Omental fat pad (tissue), 4 donors: ENCODE measurements around the gene VAPB. TPM values are rescaled to one million over a fixed set of nuclear protein-coding genes. Genes with fewer than 3 reads are reported as not detected.
"Not testable (repeated sequence)": the region's sequence is repeated elsewhere in the genome, so short reads cannot be mapped to it uniquely, and the experiment has no call there.

Experiments
- ATAC-seq: fragments of 150-250 bp; one replicate; pipeline ENCODE4 v1.9.1; 2016; ENCODE audit warnings: mild to moderate bottlenecking, moderate library complexity; ENCODE audit not compliant: low FRiP score
- DNase-seq: peaks from one replicate; pipeline ENCODE4 v3.0.0-alpha.2; 2019; ENCODE audit warnings: low spot score
- CTCF ChIP-seq, 3 donors: fragments of 450-650 bp; IDR thresholded peaks; one replicate each; pipeline ENCODE4 v1.5.1; 2016 to 2017; ENCODE audit warnings: antibody characterized with exemption in 3 of 3, mild to moderate bottlenecking in 3 of 3, moderate library complexity in 2 of 3
- total RNA-seq, 4 donors: library from RNA; depleted of rRNA; stranded (reverse); fragments of >200 nt; gene quantifications; one replicate each; pipeline ENCODE4 v1.1.0, GENCODE V29; 2016

Gene VAPB
- total RNA-seq, 4 donors from 2014 or later, result 21.4 to 26.8 (median 23.6) TPM

DNA sequence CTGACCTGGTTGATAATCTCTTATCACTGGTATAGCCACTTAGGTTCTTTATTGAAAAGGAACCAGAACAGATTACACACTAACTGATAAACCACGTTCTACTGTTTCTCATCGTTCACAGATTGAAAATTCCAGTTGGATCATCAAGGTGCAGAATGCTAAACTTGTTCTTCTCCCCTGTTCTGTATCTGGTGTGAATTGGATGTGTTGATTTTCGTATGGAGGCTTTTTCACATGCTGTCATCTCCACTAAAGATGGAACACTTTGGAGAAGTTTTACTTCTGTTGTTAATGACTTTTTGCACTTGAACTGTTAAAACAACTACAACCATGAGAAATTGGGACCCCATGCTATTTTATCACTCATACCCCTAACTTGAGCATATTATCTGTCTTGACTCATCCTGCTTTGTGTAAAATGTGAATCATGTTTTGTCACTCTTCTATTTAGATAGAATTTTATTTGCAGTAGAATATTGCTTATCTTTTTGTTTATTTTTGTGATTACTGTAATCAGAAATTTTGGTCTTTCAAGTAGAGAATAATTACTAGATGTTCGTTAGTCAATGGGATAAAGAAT is 17.5 kb downstream of the VAPB start:
- DNase-seq (no peak), ATAC-seq (no peak)
- no peak for TF ChIP-seq CTCF (IDR thresholded peaks at IDR 0.05)

DNA sequence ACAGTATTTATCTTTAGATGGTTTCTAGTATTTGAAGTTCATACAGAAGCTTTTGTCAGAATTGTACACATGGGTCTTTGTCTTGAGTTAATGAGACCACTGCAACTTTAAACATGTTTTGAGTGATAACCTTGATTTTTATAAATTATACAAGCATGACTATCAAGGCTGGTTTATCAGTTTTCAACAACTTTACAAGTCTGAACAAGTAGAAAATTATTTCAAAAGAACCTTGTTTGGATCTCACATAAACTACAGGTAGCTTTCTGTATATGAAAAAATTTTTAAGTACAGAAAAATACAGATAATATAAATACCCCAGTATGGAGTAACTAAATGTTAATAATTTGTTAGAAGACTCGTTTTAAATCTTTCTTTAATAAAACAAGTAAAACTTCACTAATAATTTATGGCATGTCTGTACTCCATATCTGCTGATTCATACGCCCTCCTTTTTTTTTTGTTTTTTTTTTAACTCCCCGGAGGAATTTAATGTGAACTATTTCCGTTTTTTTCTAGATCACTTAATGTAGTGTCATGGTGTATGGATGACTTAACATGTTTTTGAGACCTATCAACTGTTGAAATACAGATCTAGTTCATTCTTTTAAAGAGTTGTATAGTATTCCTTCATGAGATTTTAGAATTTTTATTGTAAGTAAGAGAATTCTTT is 18.3 kb downstream of the VAPB start:
- DNase-seq (no peak), ATAC-seq (peak; percentile 60)
- TF ChIP-seq CTCF (IDR thresholded peaks at IDR 0.05), result no peak

GRCh38 chr20:58407966-58408557 is 19.0 kb downstream of the VAPB start:
- DNase-seq (no peak), ATAC-seq (no peak)
- no peak for TF ChIP-seq CTCF (IDR thresholded peaks at IDR 0.05)

GRCh38 chr20:58408603-58409246 is 19.7 kb downstream of the VAPB start:
- no peak for ATAC-seq
- DNase-seq, result no peak
- no peak for TF ChIP-seq CTCF (IDR thresholded peaks at IDR 0.05)

DNA sequence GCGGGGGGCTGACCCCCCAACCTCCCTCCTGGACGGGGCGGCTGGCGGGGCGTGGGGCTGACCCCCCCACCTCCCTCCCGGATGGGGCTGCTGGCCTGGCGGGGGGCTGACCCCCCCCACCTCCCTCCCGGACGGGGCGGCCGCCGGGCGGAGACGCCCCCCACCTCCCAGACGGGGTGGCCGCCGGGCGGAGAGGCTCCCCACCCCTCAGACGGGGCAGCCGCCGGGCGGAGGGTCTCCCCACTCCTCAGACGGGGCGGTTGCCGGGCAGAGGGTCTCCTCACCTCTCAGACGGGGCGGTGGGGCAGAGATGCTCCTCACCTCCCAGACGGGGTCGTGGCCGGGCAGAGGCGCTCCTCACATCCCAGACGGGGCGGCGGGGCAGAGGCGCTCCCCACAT is 25.2 kb downstream of the VAPB start:
- DNase-seq, ATAC-seq: not testable (repeated sequence)

DNA sequence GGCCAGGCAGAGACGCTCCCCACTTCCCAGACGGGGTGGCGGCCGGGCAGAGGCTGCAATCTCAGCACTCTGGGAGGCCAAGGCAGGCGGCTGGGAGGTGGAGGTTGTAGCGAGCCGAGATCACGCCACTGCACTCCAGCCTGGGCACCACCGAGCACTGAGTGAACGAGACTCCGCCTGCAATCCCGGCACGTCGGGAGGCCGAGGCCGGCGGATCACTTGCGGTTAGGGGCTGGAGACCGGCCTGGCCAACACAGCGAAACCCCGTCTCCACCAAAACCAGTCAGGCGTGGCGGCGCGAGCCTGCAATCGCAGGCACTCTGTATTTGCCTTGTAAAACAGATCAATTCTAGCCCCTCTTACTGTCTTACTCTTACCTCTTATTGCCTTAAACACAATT is 25.8 kb downstream of the VAPB start:
- ATAC-seq, DNase-seq: not testable (repeated sequence)

DNA sequence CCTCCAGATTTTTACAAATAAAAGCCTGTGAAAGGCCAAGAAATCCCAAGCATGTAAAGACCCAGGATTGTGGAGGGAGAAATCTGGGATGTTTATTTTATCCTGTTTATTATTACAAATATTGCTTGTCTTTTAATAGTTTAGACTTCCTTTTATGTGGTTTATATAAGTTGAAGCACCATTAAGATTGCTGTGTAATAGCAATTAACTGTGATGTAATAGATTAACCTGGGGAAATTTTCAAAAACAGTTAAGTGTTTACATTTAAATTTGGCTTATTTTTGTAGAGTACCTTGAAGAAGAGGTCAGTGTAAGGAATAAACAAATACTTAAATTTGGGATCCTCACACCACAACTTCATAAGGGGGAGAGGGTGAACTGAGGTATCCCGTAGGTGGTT is 27.0 kb downstream of the VAPB start:
- DNase-seq, result no peak
- no peak for ATAC-seq
- TF ChIP-seq CTCF (IDR thresholded peaks at IDR 0.05), result no peak

- no peak for TF ChIP-seq CTCF (IDR thresholded peaks at IDR 0.05)
- DNase-seq (no peak), ATAC-seq (no peak)
These were observed 27.8 kb downstream of the VAPB start for GRCh38 chr20:58416835-58417234.
